Suppressor macrophage treated with lipopolysaccharide for 4 hours (primary cell): Measurements from ENCODE around the gene ADD1.
"Not testable (repeated sequence)": the region's sequence is repeated elsewhere in the genome, so short reads cannot be mapped to it uniquely, and the experiment has no call there.

ENCODE experiments used
- DNase-seq: peaks from one replicate; pipeline ENCODE4 v3.0.0-alpha.2; 2020

The ADD1 gene

GRCh38 chr4:2891294-2891693 is 47.6 kb downstream of the ADD1 start:
- peak; percentile 12 for DNase-seq

DNA sequence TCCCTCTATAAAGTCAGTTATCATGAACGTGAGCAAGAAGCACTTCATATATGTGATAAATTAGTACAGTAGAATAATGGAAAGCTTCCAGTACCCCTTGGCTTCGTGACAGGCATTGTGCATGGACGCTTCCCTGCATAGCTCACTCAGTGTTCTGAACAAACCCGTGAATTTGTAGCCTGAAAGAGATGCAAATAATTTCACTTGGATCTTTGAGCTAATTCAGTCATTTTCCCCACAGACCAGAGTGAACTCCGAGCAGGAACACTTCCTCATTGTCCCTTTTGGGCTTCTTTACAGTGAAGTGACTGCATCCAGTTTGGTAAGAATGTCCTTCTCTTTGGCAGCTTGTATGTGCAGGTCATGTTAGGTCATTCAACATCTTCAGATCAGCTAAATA is 50.1 kb downstream of the ADD1 start:
- peak; percentile 31 for DNase-seq

DNA sequence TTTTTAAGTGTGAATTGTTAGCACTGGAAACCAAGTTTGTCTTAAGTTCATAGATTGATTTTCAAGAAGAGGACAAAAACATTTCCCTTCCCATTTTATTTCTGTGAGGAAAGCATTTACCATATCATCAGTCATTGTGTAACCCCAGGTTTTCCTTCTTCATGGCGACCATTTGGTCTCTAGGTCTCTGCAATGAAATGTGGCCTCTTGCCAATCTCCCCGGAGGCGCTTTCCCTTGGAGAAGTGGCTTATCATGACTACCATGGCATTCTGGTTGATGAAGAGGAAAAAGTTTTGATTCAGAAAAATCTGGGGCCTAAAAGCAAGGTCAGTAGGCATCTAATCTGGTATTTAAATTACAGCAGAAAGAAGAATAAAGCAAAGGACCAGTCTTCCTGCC is 54.4 kb downstream of the ADD1 start:
- DNase-seq: no peak

DNA sequence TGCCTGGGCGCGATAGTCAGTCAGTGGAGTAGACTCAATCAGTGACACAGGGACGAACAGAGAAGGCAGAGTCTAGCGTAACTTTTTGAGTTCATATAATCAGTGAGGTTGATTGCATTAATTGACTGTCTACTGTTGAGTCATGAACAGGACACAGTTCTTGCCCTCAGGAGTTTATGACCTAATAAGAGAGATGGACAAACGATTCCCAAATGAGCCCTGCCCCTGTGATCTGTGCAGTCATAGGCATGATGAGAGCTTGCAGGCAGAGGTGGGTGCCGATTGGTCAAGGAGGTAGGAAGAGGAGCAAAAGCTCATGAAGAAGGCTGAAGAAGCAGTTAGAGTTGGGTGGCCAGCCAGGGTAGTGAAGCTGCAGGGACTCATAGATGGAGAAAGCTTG is 57.1 kb downstream of the ADD1 start:
- DNase-seq: no peak

- DNase-seq: no peak
These were observed 57.5 kb downstream of the ADD1 start for GRCh38 chr4:2901186-2901585.

DNA sequence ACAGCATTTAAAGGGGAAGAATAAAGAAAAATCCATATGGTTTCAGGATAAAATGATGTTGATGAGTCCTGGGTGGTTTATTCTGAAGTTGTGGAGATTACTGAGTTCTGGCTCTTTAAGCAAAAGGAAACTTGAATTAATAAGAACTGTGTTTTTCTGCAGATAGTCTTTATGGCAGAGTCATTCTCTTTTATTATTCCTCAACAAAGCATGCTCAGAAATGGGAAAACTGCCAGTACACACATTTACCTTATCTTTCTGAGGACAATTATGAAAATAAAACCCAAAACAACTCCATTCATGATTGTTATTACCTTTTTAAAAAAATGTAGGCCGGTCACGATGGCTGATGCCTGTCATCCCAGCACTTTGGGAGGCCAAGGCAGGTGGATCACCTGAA is 58.5 kb downstream of the ADD1 start:
- DNase-seq: no peak

GRCh38 chr4:2905544-2905943 is 61.9 kb downstream of the ADD1 start:
- no peak for DNase-seq

DNA sequence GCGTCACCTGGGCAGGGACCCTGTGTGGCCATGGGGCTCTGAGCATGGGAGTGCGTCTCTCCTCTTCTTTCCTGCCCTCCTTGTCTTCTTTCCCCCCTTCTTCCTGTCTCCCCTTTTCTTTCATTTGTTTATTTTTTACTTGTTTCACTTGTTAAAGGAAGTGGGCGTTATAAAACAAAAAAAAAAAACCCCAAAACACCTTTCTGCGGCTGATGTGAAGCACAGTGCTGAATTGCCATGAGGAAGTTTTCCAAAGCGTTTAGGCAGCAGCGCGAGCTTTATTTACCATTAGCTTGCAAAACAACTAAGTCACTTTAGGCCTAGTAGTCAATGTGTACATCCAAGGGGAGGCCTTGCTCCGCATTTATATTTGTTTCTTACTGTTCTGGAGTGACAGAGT is 62.6 kb downstream of the ADD1 start:
- DNase-seq: no peak

DNA sequence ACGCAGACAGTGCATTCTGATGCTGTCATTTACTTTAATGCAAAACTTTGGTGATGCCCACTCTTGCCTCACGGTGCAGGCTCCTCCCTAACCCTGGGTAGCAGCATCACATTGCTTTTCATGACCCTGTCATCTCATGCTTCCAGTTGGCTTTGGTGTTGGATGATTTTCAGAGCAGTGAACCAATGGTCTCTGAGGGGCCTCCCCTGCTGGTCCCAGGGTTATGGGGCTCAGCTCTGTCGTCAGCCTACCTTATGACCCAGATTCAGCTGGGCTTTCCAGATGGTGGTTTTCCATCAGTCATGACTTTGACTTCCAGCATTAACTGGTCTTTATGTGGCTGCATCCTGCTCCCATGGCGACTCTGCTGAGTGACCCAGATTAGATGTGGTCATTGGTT is 63.6 kb downstream of the ADD1 start:
- DNase-seq: no peak

GRCh38 chr4:2907706-2908293 is 64.2 kb downstream of the ADD1 start:
- DNase-seq: no peak

- DNase-seq: no peak
These were observed 65.0 kb downstream of the ADD1 start for GRCh38 chr4:2908686-2909085.

- DNase-seq: no peak
These were observed 65.9 kb downstream of the ADD1 start for GRCh38 chr4:2909583-2909982.

- no peak for DNase-seq
These were observed 66.8 kb downstream of the ADD1 start for GRCh38 chr4:2910409-2910808.

- DNase-seq: no peak
These were observed 68.2 kb downstream of the ADD1 start for GRCh38 chr4:2911868-2912267.

GRCh38 chr4:2913168-2913567 is 69.5 kb downstream of the ADD1 start:
- no peak for DNase-seq

DNA sequence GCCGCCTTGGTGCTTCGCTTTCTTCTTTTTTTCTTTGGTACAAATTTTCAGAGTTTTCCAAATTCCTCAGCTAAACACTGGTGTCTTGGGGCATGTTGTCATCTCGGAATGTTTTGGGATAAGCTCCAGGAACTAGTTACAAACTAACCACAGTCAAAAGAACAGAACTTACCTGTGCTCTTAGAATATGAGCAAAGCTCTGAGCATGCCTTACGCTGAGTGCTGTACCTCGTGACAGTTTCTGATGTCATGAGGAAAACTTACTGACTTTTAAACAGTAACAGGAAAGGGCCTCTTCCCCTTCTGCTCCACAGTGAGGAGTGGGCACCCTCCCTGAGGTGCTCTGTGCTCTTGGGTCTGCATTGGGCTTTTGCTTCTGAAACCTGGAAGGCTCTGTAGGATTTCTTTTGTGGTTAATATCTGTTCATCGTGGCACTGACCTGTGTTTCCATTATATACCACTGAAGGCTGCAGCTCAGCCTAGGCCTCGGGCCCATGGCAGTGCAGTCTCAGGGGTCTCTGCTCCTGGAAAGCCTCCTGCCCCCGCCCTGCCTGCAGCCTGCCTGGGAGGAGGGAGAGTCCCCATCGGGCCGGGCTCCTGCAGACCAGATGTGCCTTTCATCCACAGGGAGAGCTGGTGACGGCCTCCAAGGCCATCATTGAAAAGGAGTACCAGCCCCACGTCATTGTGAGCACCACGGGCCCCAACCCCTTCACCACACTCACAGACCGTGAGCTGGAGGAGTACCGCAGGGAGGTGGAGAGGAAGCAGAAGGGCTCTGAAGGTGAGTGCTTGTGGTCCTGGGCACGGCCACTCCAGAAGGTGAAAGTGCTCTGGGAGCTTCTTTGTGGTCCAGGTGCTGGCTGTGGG is 70.8 kb downstream of the ADD1 start:
- DNase-seq: no peak

DNA sequence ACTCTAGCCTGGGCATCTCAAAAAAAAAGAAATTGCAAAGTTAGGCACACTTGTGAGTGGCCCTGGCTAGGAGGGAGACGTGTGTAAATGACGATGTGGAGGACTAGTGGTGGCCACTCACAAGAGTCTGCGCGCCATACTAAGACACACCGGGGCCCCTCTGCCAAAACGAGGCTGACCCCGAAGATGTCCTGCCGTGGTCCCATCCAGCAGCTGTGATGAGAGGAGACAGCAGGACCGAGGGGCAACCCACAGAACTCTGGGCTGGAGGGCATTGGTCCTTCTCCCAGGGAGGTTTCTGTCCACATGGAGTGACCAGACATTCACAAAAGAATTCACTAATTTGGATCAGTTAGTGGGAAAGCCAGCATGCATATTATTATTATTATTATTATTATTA is 72.1 kb downstream of the ADD1 start:
- DNase-seq: no peak

GRCh38 chr4:2916696-2917095 is 73.1 kb downstream of the ADD1 start:
- not testable (repeated sequence) for DNase-seq

- DNase-seq: not testable (repeated sequence)
These were observed 74.7 kb downstream of the ADD1 start for GRCh38 chr4:2918300-2918699.

DNA sequence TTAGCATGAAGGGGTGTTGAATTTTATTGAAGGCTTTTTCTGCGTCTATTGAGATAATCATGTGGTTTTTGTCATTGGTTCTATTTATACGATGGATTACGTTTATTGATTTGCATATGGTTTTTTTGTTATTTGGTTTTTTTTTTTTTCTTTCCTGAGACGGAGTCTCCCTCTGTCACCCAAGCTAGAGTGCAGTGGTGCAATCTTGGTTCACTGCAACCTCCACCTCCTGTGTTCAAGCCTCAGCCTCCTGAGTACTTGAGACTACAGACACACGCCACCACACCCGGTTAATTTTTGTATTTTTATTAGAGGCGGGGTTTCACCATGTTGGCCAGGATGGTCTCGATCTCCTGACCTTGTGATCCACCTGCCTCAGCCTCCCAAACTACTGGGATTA is 75.1 kb downstream of the ADD1 start:
- not testable (repeated sequence) for DNase-seq

- not testable (repeated sequence) for DNase-seq
These were observed 78.9 kb downstream of the ADD1 start for GRCh38 chr4:2922453-2923101.

DNA sequence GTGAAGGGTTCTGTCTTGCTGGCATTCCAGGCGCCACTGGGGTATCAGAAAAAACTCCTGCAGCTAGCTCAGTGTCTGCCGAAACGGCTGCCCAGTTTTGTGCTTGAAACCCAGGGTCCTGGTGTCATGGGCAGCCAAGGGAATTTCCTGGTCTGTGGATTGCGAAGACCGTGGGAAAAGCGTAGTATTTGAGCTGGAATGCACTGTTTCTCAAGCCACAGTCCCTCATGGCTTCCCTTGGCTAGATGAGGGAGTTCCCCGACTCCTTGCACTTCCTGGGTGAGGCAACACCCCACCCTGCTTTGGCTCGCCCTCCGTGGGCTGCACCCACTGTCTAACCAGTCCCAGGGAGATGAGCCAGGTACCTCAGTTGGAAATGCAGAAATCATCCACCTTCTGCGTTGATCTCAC is 79.5 kb downstream of the ADD1 start:
- DNase-seq: peak; percentile 58

DNA sequence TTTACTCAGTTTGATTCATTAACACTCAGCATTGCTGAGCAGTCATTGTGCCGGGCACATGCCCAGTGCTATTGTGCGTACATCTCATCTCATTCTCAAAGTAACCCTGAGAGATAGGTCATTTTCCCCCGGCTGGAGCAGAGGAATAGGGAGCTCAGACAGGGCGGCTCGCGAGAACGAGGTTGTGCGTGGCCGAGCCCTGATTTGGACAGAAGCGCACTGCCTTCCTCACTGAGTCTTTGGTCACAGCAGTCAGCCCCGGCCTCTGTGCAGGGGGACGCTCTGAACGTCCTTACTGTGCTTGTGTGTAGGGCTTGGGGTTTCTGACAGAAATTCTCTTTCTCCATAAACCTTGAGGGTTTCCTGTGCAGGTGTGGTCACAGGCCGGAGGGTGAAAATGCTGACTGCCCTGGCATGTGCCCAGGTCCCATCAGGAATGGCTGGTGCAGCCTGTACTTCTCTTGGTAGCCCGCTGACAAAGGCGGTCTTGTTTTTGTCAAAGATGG is 80.1 kb downstream of the ADD1 start:
- no peak for DNase-seq

GRCh38 chr4:2924286-2924685 is 80.6 kb downstream of the ADD1 start:
- DNase-seq: no peak
